ENCODE measurements around the gene RNF41. TPM values are rescaled to one million over a fixed set of nuclear protein-coding genes. Genes with fewer than 3 reads are reported as not detected.

Gene RNF41
- total and polyA plus RNA-seq, 2 of the 13 experiments (the other 11 are each of a cell fraction or from before 2014, with no cell fraction given) = 27.1 to 39.4 TPM

DNA sequence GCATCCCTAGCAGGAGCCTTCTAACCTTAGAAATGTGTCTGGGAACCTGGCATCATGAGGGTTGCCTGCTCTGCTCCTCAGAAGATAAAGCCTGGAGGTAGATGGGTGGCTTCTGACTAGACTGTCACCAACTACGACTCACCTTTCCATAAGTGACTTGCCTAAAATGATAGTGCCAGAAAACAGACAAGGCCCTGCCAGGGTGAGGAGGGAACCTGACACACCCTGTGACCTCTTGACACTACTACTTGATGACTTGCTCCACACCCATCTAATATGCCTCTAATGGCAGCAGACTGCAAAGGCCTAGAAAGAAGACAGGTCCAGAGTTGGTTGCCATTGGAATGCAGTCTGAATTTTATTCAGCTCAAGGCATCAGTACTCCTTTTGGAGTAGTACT, 9.4 kb downstream of the RNF41 start:
- peaks cover 20 to 64% of the 10 kb centered on the region in 2 experiments for H3K36me3 ChIP-seq (replicated peaks in 1 of 2; ENCODE audit: control insufficient read depth in 1 of 2, insufficient read depth in 2 of 2, low read length in 2 of 2)
- intact Hi-C loops (cut with micrococcal nuclease; ENCODE audit: unreplicated experiment) = no loop called here
- DNase-seq (ENCODE audit: low spot score) (no peak), FAIRE-seq (no peak), ATAC-seq (no peak)
- no peak overlapping the region for H3K4me2 ChIP-seq (ENCODE audit: low read depth, low read length)
- H2AFZ ChIP-seq (ENCODE audit: low read length) = no peak overlapping the region
- H3K9me3 ChIP-seq (ENCODE audit: low read length) = no peaks in the 10 kb centered on the region
- no peaks in the 10 kb centered on the region for H3K4me1 ChIP-seq (ENCODE audit: insufficient read depth, low read length)
- H3K27ac ChIP-seq (ENCODE audit: extremely low read length, insufficient read depth, low read length) = no peak overlapping the region
- H3K27me3 ChIP-seq (ENCODE audit: control insufficient read depth in 1 of 2, insufficient read depth in 2 of 2, low read length in 2 of 2) = no peaks in the 10 kb centered on the region
- in situ Hi-C loops (cut with HindIII; ENCODE audit: extremely low pct_ligation_motif_present, low pct_unique_long_range_greater_than_20kb) = no loop called here
- H3K79me2 ChIP-seq (ENCODE audit: insufficient read depth, low read length) = no peaks in the 10 kb centered on the region
- no peaks in the 10 kb centered on the region for H4K20me1 ChIP-seq (ENCODE audit: insufficient read depth, low read length)
- no peak overlapping the region for H3K9ac ChIP-seq (ENCODE audit: insufficient read depth, low read depth, low read length)
- H3K4me3 ChIP-seq (replicated peaks in 1 of 3; ENCODE audit: insufficient read depth in 1 of 3, low read depth in 2 of 3, low read length in 3 of 3) = no peak overlapping the region
- ChIA-PET CTCF (ENCODE audit: low intra/inter-chr PET ratio, low total read pairs) (no interaction called here), POLR2A (interaction anchor here (1.6 kb wide), 1 partner anchor 8 kb away, joined by 4 read pairs; no protein-coding TSS in a partner anchor)
- no TSS peak for BruUV-seq (replicated peaks)
- WGBS (ENCODE audit: low lambda C conversion rate) = 100% methylated on average over 1 of the region's 1 CpG
- TF ChIP-seq IRX3 (CRISPR knock-in tag; IDR thresholded peaks at IDR 0.05; ENCODE audit: borderline replicate concordance, low read depth) = no peak
- TF ChIP-seq, protein P1, sequence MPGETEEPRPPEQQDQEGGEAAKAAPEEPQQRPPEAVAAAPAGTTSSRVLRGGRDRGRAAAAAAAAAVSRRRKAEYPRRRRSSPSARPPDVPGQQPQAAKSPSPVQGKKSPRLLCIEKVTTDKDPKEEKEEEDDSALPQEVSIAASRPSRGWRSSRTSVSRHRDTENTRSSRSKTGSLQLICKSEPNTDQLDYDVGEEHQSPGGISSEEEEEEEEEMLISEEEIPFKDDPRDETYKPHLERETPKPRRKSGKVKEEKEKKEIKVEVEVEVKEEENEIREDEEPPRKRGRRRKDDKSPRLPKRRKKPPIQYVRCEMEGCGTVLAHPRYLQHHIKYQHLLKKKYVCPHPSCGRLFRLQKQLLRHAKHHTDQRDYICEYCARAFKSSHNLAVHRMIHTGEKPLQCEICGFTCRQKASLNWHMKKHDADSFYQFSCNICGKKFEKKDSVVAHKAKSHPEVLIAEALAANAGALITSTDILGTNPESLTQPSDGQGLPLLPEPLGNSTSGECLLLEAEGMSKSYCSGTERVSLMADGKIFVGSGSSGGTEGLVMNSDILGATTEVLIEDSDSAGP (CRISPR knock-in tag; IDR thresholded peaks at IDR 0.05; ENCODE audit: borderline replicate concordance) = no peak
- no peak for TF ChIP-seq THAP11 (CRISPR knock-in tag; IDR thresholded peaks at IDR 0.05)
- TF ChIP-seq, protein P2, sequence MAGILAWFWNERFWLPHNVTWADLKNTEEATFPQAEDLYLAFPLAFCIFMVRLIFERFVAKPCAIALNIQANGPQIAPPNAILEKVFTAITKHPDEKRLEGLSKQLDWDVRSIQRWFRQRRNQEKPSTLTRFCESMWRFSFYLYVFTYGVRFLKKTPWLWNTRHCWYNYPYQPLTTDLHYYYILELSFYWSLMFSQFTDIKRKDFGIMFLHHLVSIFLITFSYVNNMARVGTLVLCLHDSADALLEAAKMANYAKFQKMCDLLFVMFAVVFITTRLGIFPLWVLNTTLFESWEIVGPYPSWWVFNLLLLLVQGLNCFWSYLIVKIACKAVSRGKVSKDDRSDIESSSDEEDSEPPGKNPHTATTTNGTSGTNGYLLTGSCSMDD (CRISPR knock-in tag; IDR thresholded peaks at IDR 0.05) = no peak
- no peak for TF ChIP-seq JDP2 (CRISPR knock-in tag; IDR thresholded peaks at IDR 0.05; ENCODE audit: borderline replicate concordance)
- TF ChIP-seq, protein P3, sequence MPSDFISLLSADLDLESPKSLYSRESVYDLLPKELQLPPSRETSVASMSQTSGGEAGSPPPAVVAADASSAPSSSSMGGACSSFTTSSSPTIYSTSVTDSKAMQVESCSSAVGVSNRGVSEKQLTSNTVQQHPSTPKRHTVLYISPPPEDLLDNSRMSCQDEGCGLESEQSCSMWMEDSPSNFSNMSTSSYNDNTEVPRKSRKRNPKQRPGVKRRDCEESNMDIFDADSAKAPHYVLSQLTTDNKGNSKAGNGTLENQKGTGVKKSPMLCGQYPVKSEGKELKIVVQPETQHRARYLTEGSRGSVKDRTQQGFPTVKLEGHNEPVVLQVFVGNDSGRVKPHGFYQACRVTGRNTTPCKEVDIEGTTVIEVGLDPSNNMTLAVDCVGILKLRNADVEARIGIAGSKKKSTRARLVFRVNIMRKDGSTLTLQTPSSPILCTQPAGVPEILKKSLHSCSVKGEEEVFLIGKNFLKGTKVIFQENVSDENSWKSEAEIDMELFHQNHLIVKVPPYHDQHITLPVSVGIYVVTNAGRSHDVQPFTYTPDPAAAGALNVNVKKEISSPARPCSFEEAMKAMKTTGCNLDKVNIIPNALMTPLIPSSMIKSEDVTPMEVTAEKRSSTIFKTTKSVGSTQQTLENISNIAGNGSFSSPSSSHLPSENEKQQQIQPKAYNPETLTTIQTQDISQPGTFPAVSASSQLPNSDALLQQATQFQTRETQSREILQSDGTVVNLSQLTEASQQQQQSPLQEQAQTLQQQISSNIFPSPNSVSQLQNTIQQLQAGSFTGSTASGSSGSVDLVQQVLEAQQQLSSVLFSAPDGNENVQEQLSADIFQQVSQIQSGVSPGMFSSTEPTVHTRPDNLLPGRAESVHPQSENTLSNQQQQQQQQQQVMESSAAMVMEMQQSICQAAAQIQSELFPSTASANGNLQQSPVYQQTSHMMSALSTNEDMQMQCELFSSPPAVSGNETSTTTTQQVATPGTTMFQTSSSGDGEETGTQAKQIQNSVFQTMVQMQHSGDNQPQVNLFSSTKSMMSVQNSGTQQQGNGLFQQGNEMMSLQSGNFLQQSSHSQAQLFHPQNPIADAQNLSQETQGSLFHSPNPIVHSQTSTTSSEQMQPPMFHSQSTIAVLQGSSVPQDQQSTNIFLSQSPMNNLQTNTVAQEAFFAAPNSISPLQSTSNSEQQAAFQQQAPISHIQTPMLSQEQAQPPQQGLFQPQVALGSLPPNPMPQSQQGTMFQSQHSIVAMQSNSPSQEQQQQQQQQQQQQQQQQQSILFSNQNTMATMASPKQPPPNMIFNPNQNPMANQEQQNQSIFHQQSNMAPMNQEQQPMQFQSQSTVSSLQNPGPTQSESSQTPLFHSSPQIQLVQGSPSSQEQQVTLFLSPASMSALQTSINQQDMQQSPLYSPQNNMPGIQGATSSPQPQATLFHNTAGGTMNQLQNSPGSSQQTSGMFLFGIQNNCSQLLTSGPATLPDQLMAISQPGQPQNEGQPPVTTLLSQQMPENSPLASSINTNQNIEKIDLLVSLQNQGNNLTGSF (CRISPR knock-in tag; IDR thresholded peaks at IDR 0.05) = no peak
- no peak for TF ChIP-seq HNRNPLL (IDR thresholded peaks at IDR 0.05; ENCODE audit: low read depth, low read length, poor library complexity, severe bottlenecking)
- TF ChIP-seq ATRX (CRISPR knock-in tag; IDR thresholded peaks at IDR 0.05; ENCODE audit: borderline replicate concordance) = no peak
- TF ChIP-seq, protein P4, sequence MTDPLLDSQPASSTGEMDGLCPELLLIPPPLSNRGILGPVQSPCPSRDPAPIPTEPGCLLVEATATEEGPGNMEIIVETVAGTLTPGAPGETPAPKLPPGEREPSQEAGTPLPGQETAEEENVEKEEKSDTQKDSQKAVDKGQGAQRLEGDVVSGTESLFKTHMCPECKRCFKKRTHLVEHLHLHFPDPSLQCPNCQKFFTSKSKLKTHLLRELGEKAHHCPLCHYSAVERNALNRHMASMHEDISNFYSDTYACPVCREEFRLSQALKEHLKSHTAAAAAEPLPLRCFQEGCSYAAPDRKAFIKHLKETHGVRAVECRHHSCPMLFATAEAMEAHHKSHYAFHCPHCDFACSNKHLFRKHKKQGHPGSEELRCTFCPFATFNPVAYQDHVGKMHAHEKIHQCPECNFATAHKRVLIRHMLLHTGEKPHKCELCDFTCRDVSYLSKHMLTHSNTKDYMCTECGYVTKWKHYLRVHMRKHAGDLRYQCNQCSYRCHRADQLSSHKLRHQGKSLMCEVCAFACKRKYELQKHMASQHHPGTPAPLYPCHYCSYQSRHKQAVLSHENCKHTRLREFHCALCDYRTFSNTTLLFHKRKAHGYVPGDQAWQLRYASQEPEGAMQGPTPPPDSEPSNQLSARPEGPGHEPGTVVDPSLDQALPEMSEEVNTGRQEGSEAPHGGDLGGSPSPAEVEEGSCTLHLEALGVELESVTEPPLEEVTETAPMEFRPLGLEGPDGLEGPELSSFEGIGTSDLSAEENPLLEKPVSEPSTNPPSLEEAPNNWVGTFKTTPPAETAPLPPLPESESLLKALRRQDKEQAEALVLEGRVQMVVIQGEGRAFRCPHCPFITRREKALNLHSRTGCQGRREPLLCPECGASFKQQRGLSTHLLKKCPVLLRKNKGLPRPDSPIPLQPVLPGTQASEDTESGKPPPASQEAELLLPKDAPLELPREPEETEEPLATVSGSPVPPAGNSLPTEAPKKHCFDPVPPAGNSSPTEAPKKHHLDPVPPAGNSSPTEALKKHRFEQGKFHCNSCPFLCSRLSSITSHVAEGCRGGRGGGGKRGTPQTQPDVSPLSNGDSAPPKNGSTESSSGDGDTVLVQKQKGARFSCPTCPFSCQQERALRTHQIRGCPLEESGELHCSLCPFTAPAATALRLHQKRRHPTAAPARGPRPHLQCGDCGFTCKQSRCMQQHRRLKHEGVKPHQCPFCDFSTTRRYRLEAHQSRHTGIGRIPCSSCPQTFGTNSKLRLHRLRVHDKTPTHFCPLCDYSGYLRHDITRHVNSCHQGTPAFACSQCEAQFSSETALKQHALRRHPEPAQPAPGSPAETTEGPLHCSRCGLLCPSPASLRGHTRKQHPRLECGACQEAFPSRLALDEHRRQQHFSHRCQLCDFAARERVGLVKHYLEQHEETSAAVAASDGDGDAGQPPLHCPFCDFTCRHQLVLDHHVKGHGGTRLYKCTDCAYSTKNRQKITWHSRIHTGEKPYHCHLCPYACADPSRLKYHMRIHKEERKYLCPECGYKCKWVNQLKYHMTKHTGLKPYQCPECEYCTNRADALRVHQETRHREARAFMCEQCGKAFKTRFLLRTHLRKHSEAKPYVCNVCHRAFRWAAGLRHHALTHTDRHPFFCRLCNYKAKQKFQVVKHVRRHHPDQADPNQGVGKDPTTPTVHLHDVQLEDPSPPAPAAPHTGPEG (CRISPR knock-in tag; IDR thresholded peaks at IDR 0.05) = no peak

All from HepG2 (cell line).